SU-DHL-6 (cell line): ENCODE measurements around the gene NAA35.

Experiments used
- H2AFZ ChIP-seq: fragments of 200-600 bp; sonication (generic); 2 replicates; pipeline ENCODE4 v1.6.1; 2014; ENCODE audit warnings: low read depth, mild to moderate bottlenecking, moderate library complexity, mixed read lengths, antibody characterized with exemption, low read length; ENCODE audit not compliant: severe bottlenecking
- H3F3A ChIP-seq: fragments of 200-600 bp; shearing (Covaris generic); 2 replicates; pipeline ENCODE4 v1.6.0; 2016; ENCODE audit warnings: antibody characterized with exemption, mild to moderate bottlenecking; ENCODE audit not compliant: insufficient read depth
- H3K27ac ChIP-seq: fragments of 200-600 bp; sonication (generic); 2 replicates; pipeline ENCODE4 v1.5.1; 2016; ENCODE audit warnings: low read depth, mild to moderate bottlenecking, low read length, moderate library complexity, mixed read lengths
- H3K27me3 ChIP-seq: fragments of 200-600 bp; sonication (generic), shearing (Covaris generic); 2 replicates; pipeline ENCODE4 v1.6.0; 2014; ENCODE audit warnings: mild to moderate bottlenecking, low read length
- H3K36me3 ChIP-seq: fragments of 200-600 bp; sonication (generic); 2 replicates; pipeline ENCODE4 v1.6.1; 2014; ENCODE audit warnings: mild to moderate bottlenecking, low read length, mixed read lengths
- H3K4me2 ChIP-seq: fragments of 300-600, 200-600 bp; shearing (Covaris generic), sonication (generic); 2 replicates; pipeline ENCODE4 v1.6.0; 2014; ENCODE audit warnings: low read length, low read depth, mild to moderate bottlenecking; ENCODE audit not compliant: poor library complexity, severe bottlenecking
- H3K4me3 ChIP-seq: fragments of 200-600 bp; sonication (generic); 2 replicates; pipeline ENCODE4 v1.5.1; 2014; ENCODE audit warnings: antibody characterized with exemption, low read length, mild to moderate bottlenecking, mixed read lengths; ENCODE audit not compliant: insufficient read depth, poor library complexity, severe bottlenecking
- H3K79me2 ChIP-seq: fragments of 200-600 bp; sonication (generic); 2 replicates; pipeline ENCODE4 v1.6.1; 2014; ENCODE audit warnings: mild to moderate bottlenecking, low read length, moderate library complexity; ENCODE audit not compliant: insufficient read depth
- H3K9ac ChIP-seq: fragments of 200-600 bp; sonication (generic); 2 replicates; pipeline ENCODE4 v1.7.0; 2014; ENCODE audit warnings: mild to moderate bottlenecking, low read length
- H3K9me2 ChIP-seq: fragments of 200-600 bp; sonication (generic); replicated peaks from 2 replicates; pipeline ENCODE4 v1.6.1; 2014; ENCODE audit warnings: low read length; ENCODE audit not compliant: insufficient read depth
- H3K9me3 ChIP-seq: fragments of 200-600 bp; sonication (generic); 2 replicates; pipeline ENCODE4 v1.6.1; 2014; ENCODE audit warnings: low read length, mixed read lengths; ENCODE audit not compliant: insufficient read depth
- H4K20me1 ChIP-seq: fragments of 200-600 bp; sonication (generic); 2 replicates; pipeline ENCODE4 v1.6.1; 2014; ENCODE audit warnings: low read depth, mild to moderate bottlenecking, antibody characterized with exemption, low read length, moderate library complexity, mixed read lengths
- EZH2phosphoT487 ChIP-seq: fragments of 200-600 bp; sonication (generic), shearing (Covaris generic); conservative IDR thresholded peaks from 2 replicates; pipeline ENCODE4 v1.6.1; 2018; ENCODE audit warnings: mild to moderate bottlenecking, antibody characterized with exemption, low read length, moderate library complexity, mixed read lengths
- TF ChIP-seq, protein P1 (sequence below): fragments of 200-600 bp; sonication (generic); IDR thresholded peaks from one replicate; pipeline ENCODE4 v1.5.1; 2017; ENCODE audit warnings: antibody characterized with exemption, mild to moderate bottlenecking, low read length, moderate library complexity; ENCODE audit not compliant: insufficient read depth, poor library complexity, severe bottlenecking

The NAA35 gene

DNA sequence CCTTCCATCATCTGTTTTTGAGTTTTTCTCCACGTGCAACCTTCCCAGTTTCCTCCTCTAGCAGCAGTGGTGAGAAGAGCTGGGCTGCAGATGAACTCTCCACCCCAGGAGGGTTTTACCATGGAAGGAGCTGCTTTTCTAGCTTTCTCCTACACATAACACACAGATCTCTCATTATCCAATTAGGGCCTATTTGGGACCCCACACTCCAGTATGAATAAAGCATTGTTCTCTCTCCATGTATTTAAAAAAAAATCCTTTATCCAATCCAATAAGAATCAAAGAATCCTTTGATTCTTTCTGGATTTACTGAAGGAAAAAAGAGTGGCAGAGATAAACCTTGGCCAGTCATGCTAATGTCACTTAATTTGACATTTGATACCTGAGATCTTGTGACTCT lies 31.6 kb upstream of the NAA35 start:
- H3K9me3 ChIP-seq = no peaks in the 10 kb centered on the region
- TF ChIP-seq, protein P1, sequence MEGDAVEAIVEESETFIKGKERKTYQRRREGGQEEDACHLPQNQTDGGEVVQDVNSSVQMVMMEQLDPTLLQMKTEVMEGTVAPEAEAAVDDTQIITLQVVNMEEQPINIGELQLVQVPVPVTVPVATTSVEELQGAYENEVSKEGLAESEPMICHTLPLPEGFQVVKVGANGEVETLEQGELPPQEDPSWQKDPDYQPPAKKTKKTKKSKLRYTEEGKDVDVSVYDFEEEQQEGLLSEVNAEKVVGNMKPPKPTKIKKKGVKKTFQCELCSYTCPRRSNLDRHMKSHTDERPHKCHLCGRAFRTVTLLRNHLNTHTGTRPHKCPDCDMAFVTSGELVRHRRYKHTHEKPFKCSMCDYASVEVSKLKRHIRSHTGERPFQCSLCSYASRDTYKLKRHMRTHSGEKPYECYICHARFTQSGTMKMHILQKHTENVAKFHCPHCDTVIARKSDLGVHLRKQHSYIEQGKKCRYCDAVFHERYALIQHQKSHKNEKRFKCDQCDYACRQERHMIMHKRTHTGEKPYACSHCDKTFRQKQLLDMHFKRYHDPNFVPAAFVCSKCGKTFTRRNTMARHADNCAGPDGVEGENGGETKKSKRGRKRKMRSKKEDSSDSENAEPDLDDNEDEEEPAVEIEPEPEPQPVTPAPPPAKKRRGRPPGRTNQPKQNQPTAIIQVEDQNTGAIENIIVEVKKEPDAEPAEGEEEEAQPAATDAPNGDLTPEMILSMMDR = no peak
- no peak for TF ChIP-seq EZH2phosphoT487

DNA sequence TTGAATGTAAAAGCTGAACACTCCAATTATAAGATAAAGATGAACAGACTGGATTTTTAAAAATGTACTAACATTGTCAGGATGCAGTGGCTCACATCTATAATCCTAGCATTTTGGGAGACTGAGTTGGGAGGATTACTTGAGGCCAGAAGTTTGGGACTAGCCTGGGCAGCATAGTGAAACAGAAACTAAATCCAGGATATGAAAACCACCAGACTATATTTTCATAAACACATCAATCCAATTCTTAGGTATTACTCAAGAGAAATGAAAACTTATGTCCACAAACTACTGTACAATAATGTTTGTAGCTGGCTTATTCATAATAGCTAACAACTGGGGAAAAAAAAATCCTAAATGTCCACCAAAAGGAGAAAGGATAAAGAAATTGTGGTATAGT lies 26.8 kb upstream of the NAA35 start:
- Histone ChIP-seq H2AFZ (no peak overlapping the region), H3K27me3 (no peaks in the 10 kb centered on the region), H3K4me3 (no peak overlapping the region), H3K4me2 (no peak overlapping the region), H3K9me2 (no peaks in the 10 kb centered on the region), H3F3A (no peaks in the 10 kb centered on the region), H3K36me3 (no peaks in the 10 kb centered on the region), H3K79me2 (no peaks in the 10 kb centered on the region), H3K27ac (no peak overlapping the region), H3K9ac (no peak overlapping the region), H3K9me3 (no peaks in the 10 kb centered on the region), H4K20me1 (no peaks in the 10 kb centered on the region)
- TF ChIP-seq EZH2phosphoT487 = no peak

More for the DNA sequence above, 31.6 kb upstream of the NAA35 start:
- no peaks in the 10 kb centered on the region for H4K20me1 ChIP-seq
- no peaks in the 10 kb centered on the region for H3K79me2 ChIP-seq
- H3K27me3 ChIP-seq = no peaks in the 10 kb centered on the region
- H3K9me2 ChIP-seq = no peaks in the 10 kb centered on the region
- no peak overlapping the region for H2AFZ ChIP-seq
- H3K4me2 ChIP-seq = no peak overlapping the region
- no peak overlapping the region for H3K9ac ChIP-seq
- no peak overlapping the region for H3K4me3 ChIP-seq
- no peak overlapping the region for H3K27ac ChIP-seq
- H3F3A ChIP-seq = no peaks in the 10 kb centered on the region
- no peaks in the 10 kb centered on the region for H3K36me3 ChIP-seq

DNA sequence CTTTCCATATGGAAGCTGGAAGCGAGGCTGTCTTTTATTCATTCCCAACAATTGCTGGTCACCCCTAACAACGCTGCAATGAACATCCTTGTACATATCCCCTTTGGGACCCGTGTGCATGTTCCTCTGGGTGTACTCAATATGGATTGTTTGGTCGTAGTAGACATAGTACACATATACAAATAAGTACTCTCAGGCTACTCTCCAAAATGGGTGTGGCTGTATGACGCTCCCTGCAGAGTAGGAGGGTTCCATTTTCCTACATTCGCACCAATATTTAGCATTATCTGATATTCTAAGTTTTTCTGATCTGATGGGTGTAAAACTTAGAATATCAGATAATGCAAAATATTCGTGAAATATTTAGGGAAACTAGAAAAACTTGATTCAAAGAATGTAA lies 23.2 kb upstream of the NAA35 start:
- Histone ChIP-seq H3K79me2 (no peaks in the 10 kb centered on the region), H3K9me2 (no peaks in the 10 kb centered on the region), H3K9ac (no peak overlapping the region), H4K20me1 (no peaks in the 10 kb centered on the region), H3K4me3 (no peak overlapping the region), H3K27me3 (no peaks in the 10 kb centered on the region), H2AFZ (no peak overlapping the region), H3K36me3 (no peaks in the 10 kb centered on the region), H3F3A (no peaks in the 10 kb centered on the region), H3K4me2 (no peak overlapping the region), H3K27ac (no peak overlapping the region), H3K9me3 (no peaks in the 10 kb centered on the region)
- TF ChIP-seq EZH2phosphoT487 = no peak
- TF ChIP-seq, protein P1 = no peak

DNA sequence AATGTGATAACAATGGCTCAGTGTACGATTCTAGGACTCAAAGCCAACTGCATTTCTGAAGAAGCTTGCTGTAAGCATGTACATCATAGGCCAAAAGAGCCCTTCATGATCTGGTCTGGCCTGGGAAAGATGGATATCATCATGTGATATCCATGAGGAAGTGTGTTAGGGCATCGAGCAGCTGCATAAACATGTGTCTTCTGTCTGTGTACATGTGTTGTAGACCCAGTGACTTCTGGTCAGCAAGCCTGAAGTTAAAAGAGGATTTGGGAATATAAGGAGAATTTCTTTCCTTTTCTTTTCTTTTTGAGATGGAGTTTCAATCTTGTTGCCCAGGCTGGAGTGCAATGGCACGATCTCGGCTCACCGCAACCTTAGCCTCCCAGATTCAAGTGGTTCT lies 15.5 kb upstream of the NAA35 start:
- Histone ChIP-seq H2AFZ (no peak overlapping the region), H3K27ac (no peak overlapping the region), H3K36me3 (no peaks in the 10 kb centered on the region), H4K20me1 (no peaks in the 10 kb centered on the region), H3F3A (no peaks in the 10 kb centered on the region), H3K9me2 (no peaks in the 10 kb centered on the region), H3K4me3 (no peak overlapping the region), H3K4me2 (no peak overlapping the region), H3K9me3 (no peaks in the 10 kb centered on the region), H3K9ac (no peak overlapping the region), H3K27me3 (no peaks in the 10 kb centered on the region), H3K79me2 (no peaks in the 10 kb centered on the region)
- TF ChIP-seq, protein P1 = no peak
- no peak for TF ChIP-seq EZH2phosphoT487
